NCI-H1694 treated with DMSO at 0.1 percent for 48 hours (cell line): ENCODE measurements around the gene ARFRP1.
A peak's percentile ranks its signal among the peaks of the same experiment; 100 is the strongest.
"Not testable (repeated sequence)": the region's sequence is repeated elsewhere in the genome, so short reads cannot be mapped to it uniquely, and the experiment has no call there.

Experiments
- DNase-seq: peaks from one replicate; lab custom pipeline; 2025; lab: John Stamatoyannopoulos, UW

Gene ARFRP1

GRCh38 chr20:63655249-63655648 is 52.5 kb downstream of the ARFRP1 start:
- no peak for DNase-seq

DNA sequence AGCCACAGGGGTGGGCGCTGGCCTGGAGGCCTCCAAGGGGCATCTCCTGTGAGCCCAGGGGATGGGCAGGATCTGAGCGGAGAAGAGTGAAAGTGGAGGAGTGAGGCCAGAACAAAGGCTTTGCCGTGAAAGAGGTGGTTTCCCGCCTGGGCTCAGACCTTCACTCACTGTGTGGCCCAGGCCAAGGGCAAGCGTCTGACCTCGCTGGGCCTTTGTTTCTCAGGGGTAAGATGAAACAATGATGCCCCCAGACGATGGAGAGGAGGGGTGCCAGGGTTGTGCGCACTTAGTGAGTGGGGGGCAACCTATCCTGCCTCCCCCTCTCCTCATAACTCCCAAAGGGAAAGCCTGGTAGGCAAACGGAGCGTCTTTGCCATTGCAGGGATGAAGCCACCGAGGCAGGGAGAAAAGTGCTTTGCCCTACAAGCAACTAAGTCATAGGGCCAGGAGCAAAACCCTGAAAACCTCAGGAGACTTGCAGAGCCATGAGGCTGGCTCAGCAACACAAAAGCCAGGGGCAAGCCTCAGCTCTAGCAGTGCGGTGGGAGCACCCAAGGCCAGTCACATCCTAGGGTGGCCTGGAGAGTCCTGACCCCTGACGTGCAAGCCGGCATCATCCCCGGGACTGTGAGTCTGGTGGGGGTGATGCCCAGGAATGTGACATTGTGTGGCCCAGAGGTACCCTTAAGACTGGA is 53.7 kb downstream of the ARFRP1 start:
- no peak for DNase-seq

DNA sequence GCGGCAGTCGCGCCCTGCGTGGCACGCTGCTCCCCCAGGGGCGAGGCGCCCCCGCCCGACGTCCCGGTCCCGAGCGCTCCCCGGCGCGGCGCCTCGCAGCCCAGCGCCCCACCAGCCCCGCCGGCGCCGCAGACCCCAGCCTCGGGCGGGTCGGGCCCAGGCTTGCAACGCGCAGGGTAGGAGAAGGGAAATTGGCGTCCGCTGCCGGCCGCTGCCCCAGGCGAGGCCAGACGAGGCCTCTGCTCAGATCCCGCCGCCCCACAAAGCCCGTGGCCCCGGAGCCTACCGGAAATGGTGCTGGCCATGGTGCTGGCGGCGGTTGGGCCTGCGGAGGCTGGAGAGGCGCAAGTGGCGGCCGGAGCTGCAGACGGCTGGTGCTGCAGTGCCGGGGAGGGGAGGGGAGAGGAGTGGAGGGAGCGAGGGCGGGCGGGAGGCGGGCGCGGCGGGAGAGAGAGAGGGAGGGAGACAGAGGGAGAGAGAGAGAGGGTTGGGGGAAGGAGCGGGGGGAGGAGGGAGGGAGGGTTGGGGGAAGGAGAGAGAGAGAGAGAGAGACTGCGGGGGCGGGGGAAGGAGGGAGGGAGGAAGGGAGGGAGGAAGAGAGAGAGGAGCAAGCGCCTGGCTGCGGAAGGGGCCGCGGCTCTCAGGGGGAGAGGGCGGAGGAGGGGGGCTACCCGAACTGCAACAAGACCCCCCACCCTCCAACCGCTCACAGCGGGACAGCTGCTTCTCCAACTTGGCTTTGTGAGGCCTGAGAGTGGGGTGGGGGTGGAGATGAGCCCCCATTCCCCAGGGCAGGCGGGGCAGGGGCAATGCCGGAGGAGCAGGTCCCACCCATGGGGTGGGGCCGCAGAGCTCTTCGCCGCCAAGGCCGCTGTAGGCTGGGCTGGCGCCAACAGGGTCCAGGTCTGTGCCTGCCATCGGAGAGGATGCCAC is 54.5 kb downstream of the ARFRP1 start, which contains the start of gene STMN3:
STMN3 (minus strand) TSS at position 384 of the 933 bp plus-strand sequence; CDS start at position 305, 79 bp downstream.
- DNase-seq, result peak; percentile 76

DNA sequence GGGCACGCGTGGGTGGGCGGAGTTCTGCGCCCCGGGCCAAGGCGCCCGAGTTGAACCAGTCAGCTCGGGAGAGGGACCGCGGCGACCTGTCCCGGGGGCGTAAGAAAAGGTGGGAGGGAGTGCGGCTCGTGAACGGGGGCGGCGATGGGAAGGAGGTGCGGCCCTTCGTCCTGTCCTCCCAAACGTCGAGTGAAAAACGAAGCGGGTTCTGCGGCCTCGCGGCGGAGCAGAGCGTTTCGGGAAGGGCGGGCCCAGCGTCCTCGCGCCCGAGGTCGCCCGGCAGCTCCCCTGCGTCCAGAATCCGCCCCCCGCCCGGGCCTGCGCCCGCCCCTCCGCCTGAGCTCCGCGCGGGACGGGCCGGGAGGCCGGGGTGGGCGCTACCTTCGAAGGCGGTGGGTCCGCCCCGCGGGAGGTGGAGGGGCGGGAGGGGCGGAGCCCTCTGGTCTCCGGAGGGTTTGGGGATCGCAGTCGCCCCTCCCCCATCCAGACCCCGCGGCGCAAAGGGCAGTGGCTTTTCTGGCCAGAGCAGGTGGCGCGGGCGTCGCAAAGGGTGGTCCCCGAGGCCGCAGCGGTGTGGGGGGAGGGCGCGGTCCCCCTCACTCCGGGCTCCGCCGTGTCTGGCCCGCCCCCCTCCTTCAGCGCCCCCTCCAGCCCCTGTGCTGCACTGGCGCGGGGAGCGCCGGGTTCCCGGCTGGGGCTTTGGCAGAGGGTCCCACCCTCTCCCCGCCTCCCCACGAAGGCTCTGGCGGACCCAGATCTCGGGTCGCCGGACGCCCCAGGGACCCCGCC is 55.4 kb downstream of the ARFRP1 start:
- DNase-seq, result no peak

DNA sequence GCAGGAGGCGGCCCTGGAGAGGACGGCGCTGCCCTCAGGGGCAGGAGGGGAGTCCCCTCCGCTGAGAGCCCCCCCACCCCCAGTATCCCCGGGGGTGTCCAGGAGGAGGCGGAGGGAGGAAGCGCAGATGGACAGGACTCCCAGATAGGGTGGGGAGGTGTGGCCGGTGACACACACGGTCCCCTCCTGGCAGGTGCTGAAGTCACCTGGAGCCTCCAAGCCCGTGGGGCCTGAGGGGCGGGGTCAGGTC is 55.9 kb downstream of the ARFRP1 start:
- DNase-seq, result no peak

- not testable (repeated sequence) for DNase-seq
These were observed 57.3 kb downstream of the ARFRP1 start for GRCh38 chr20:63650486-63650885.

- no peak for DNase-seq
These were observed 58.7 kb downstream of the ARFRP1 start for GRCh38 chr20:63648895-63649589.
